Endothelial cell of umbilical vein (primary cell): ENCODE measurements around the gene RSPH6A. TPM values are rescaled to one million over a fixed set of nuclear protein-coding genes. Genes with fewer than 3 reads are reported as not detected.

ENCODE experiments used
- BruUV-seq: library from RNA; stranded (reverse); fragments of 400-500 nt; replicated peaks from 2 replicates; lab custom pipeline; 2021; lab: Mats Ljungman, UMichigan
- CTCF ChIA-PET: fragments of 300-600, 350-600 bp; sonication (Branson Sonifier 250); formaldehyde crosslinking; loops from one replicate; lab custom pipeline; 2021; ENCODE audit warnings: antibody characterized with exemption, inconsistent platforms; lab: Charles Lee
- POLR2A ChIA-PET: fragments of 300-600, 350-600 bp; sonication (Branson Sonifier 250); formaldehyde crosslinking; loops from one replicate; lab custom pipeline; 2021; ENCODE audit warnings: antibody characterized with exemption, inconsistent platforms; lab: Charles Lee
- DNase-seq: peaks from one replicate; pipeline ENCODE4 v3.0.0-alpha.2; 2011; ENCODE audit warnings: low read depth, low spot score
- FAIRE-seq: peaks from 2 replicates; lab custom pipeline; 2011; peaks lifted over from hg19 to GRCh38; lab: Jason Lieb, UNC
- H2AFZ ChIP-seq: 2 replicates; pipeline ENCODE4 v1.6.0; 2012; ENCODE audit warnings: low read depth, low read length, control low read depth, inconsistent platforms
- H3K27ac ChIP-seq: 2 replicates; pipeline ENCODE4 v1.5.1; 2011; ENCODE audit warnings: low read depth, mild to moderate bottlenecking, control low read depth, low read length, moderate library complexity; ENCODE audit not compliant: insufficient read depth
- H3K27me3 ChIP-seq, 2 experiments: 2 replicates each; pipeline versions ENCODE4 v1.6.0 to v1.6.1; 2011; ENCODE audit warnings: low read length in 2 of 2, mixed read lengths in 1 of 2; ENCODE audit not compliant: control insufficient read depth in 2 of 2, insufficient read depth in 2 of 2
- H3K36me3 ChIP-seq, 2 experiments: 2 replicates in 1 of 2; 3 replicates in 1 of 2; pipeline ENCODE4 v1.5.1; 2011; ENCODE audit warnings: low read length in 2 of 2, mild to moderate bottlenecking in 1 of 2, moderate library complexity in 1 of 2; ENCODE audit not compliant: control insufficient read depth in 2 of 2, insufficient read depth in 2 of 2; ENCODE audit errors: extremely low read depth in 1 of 2
- H3K4me1 ChIP-seq: 3 replicates; pipeline ENCODE4 v1.5.1; 2011; ENCODE audit warnings: mild to moderate bottlenecking, low read length; ENCODE audit not compliant: control insufficient read depth, insufficient read depth; ENCODE audit errors: extremely low read depth
- H3K4me2 ChIP-seq: 2 replicates; pipeline ENCODE4 v1.6.1; 2011; ENCODE audit warnings: low read length, control low read depth, mixed read lengths; ENCODE audit not compliant: insufficient read depth
- H3K4me3 ChIP-seq, 3 experiments: fragments of 200-600 bp in 1 of 3; sonication (generic), shearing (Covaris generic) in 1 of 3; replicated peaks in 1 of 3; 2 replicates each; pipeline ENCODE4 v1.5.1; 2011 to 2016; ENCODE audit warnings: control low read depth in 3 of 3, low read length in 3 of 3, mild to moderate bottlenecking in 2 of 3, inconsistent platforms in 1 of 3, low read depth in 1 of 3, moderate library complexity in 1 of 3; ENCODE audit not compliant: insufficient read depth in 1 of 3
- H3K79me2 ChIP-seq: 2 replicates; pipeline ENCODE4 v1.6.0; 2012; ENCODE audit warnings: low read length, inconsistent platforms; ENCODE audit not compliant: control insufficient read depth, insufficient read depth
- H3K9ac ChIP-seq: replicated peaks from 2 replicates; pipeline ENCODE3; 2011; ENCODE audit warnings: low read length, control low read depth; ENCODE audit not compliant: insufficient read depth; ENCODE audit errors: extremely low read depth
- H3K9me1 ChIP-seq: replicated peaks from 3 replicates; pipeline ENCODE4 v1.6.0; 2011; ENCODE audit warnings: mild to moderate bottlenecking, low read length; ENCODE audit not compliant: control insufficient read depth, insufficient read depth; ENCODE audit errors: extremely low read depth
- H3K9me3 ChIP-seq: replicated peaks from 2 replicates; pipeline ENCODE4 v1.5.1; 2012; ENCODE audit warnings: low read length, inconsistent platforms; ENCODE audit not compliant: control insufficient read depth, insufficient read depth
- H4K20me1 ChIP-seq: replicated peaks from 2 replicates; pipeline ENCODE3; 2011; ENCODE audit warnings: mild to moderate bottlenecking, low read length; ENCODE audit not compliant: control insufficient read depth, insufficient read depth; ENCODE audit errors: extremely low read depth
- EZH2 ChIP-seq: IDR thresholded peaks from 2 replicates; pipeline ENCODE4 v1.6.1; 2012; ENCODE audit warnings: borderline replicate concordance, low read depth, mild to moderate bottlenecking, moderate library complexity, low read length, inconsistent platforms; ENCODE audit not compliant: severe bottlenecking
- FOS ChIP-seq: IDR thresholded peaks from 2 replicates; pipeline ENCODE4 v1.6.1; 2011; ENCODE audit warnings: mild to moderate bottlenecking, low read length, moderate library complexity, borderline replicate concordance; ENCODE audit not compliant: insufficient read depth
- GATA2 ChIP-seq: IDR thresholded peaks from 2 replicates; pipeline ENCODE4 v1.7.0; 2011; ENCODE audit warnings: low read depth, mild to moderate bottlenecking, moderate library complexity, mixed read lengths, low read length; ENCODE audit not compliant: insufficient read length, insufficient read depth
- JUN ChIP-seq: IDR thresholded peaks from 2 replicates; pipeline ENCODE4 v1.6.1; 2011; ENCODE audit warnings: borderline replicate concordance, low read depth; ENCODE audit not compliant: insufficient read length, insufficient read depth
- MYC ChIP-seq: IDR thresholded peaks from one replicate; pipeline ENCODE4 v1.6.1; 2011; ENCODE audit warnings: mild to moderate bottlenecking, low read depth, low read length
- POLR2A ChIP-seq: IDR thresholded peaks from 2 replicates; pipeline ENCODE4 v1.6.1; 2012; ENCODE audit warnings: low read depth, mild to moderate bottlenecking, control low read depth, low read length
- POLR2AphosphoS5 ChIP-seq: IDR thresholded peaks from 2 replicates; pipeline ENCODE4 v1.6.1; 2012; ENCODE audit warnings: low read depth, mild to moderate bottlenecking, control low read depth, low read length, moderate library complexity; ENCODE audit not compliant: insufficient read depth
- dilution Hi-C: fragments of 300-500 bp; cut with MboI; formaldehyde crosslinking; loops from one replicate; pipeline ENCODE4 v1.15.0; 2019; ENCODE audit warnings: low sequenced_read_pairs; ENCODE audit not compliant: extremely low pct_ligation_motif_present
- intact Hi-C: fragments of 100-400 bp; cut with micrococcal nuclease; formaldehyde crosslinking; loops from one replicate; pipeline ENCODE4 v1.10.0; 2022
- polyA plus RNA-seq, 4 experiments: library from polyadenylated mRNA; depleted of rRNA in 3 of 4; stranded (reverse) in 3 of 4; unstranded in 1 of 4; fragments of >200 nt; gene quantifications; 2 replicates each; pipeline versions ENCODE4 v1.2.1 to v1.2.3, GENCODE V29; 2011 to 2012; ENCODE audit warnings: missing spikeins in 1 of 4
- total RNA-seq: library from RNA; stranded (reverse); gene quantifications from 2 replicates; pipeline ENCODE4 v1.2.3, GENCODE V29; 2021
- TF ChIP-seq, protein P1 (sequence below): IDR thresholded peaks from 2 replicates; pipeline ENCODE4 v1.6.1; 2011; ENCODE audit not compliant: insufficient read depth, insufficient read length
- TF ChIP-seq, protein P2 (sequence below), 2 donors: IDR thresholded peaks; 1 replicate in 1 of 2; 2 replicates in 1 of 2; pipeline ENCODE4 v1.5.1; 2011; ENCODE audit warnings: low read length in 2 of 2, mild to moderate bottlenecking in 2 of 2, moderate library complexity in 2 of 2, control low read depth in 1 of 2, inconsistent platforms in 1 of 2, low read depth in 1 of 2; ENCODE audit not compliant: insufficient read depth in 1 of 2; ENCODE audit errors: extremely low read depth in 1 of 2

RSPH6A gene
- total and polyA plus RNA-seq, 2 donors (not counting 3 experiments of a cell fraction or from before 2014, with no cell fraction given), result 0.03 to 0.62 TPM

DNA sequence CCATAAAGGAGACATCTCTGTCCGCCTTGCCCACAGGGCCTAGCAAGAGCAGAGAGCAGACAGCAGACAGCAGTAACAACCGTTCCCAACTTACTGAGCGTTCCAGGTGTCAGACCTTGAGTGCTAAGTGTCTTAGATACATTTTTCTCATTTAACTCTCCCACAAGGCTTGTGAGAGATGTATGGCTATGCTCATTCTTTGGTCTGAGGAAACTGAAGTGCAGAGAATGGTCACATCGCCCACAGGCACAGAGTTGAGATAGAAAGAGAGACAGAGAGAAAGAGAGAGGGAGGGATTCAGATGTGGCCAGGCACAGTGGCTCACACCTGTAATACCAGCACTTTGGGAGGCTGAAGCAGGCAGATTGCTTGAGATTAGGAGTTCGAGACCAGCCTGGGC, 67.6 kb downstream of the RSPH6A start:
- intact Hi-C loops, result no loop called here
- FAIRE-seq, result no peak

More for the DNA sequence above, 67.6 kb downstream of the RSPH6A start:
- Histone ChIP-seq H3K4me1 (no peaks in the 10 kb centered on the region), H3K79me2 (no peaks in the 10 kb centered on the region), H3K4me2 (no peak overlapping the region), H3K9me3 (no peaks in the 10 kb centered on the region), H3K36me3 (no peaks in the 10 kb centered on the region), H3K9ac (no peak overlapping the region), H3K4me3 (no peak overlapping the region), H3K27ac (no peak overlapping the region), H4K20me1 (no peaks in the 10 kb centered on the region), H2AFZ (no peak overlapping the region), H3K9me1 (no peaks in the 10 kb centered on the region), H3K27me3 (peaks cover 8% of the 10 kb centered on the region in 2 experiments)
- no peak for DNase-seq
- ChIA-PET CTCF (no interaction called here), POLR2A (no interaction called here)
- BruUV-seq, result no TSS peak
- dilution Hi-C loops, result no loop called here
- TF ChIP-seq POLR2A (no peak), FOS (no peak), JUN (no peak), POLR2AphosphoS5 (no peak), MYC (no peak), EZH2 (no peak), GATA2 (no peak)
- TF ChIP-seq, protein P1, sequence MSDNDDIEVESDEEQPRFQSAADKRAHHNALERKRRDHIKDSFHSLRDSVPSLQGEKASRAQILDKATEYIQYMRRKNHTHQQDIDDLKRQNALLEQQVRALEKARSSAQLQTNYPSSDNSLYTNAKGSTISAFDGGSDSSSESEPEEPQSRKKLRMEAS, result no peak
- TF ChIP-seq, protein P2, sequence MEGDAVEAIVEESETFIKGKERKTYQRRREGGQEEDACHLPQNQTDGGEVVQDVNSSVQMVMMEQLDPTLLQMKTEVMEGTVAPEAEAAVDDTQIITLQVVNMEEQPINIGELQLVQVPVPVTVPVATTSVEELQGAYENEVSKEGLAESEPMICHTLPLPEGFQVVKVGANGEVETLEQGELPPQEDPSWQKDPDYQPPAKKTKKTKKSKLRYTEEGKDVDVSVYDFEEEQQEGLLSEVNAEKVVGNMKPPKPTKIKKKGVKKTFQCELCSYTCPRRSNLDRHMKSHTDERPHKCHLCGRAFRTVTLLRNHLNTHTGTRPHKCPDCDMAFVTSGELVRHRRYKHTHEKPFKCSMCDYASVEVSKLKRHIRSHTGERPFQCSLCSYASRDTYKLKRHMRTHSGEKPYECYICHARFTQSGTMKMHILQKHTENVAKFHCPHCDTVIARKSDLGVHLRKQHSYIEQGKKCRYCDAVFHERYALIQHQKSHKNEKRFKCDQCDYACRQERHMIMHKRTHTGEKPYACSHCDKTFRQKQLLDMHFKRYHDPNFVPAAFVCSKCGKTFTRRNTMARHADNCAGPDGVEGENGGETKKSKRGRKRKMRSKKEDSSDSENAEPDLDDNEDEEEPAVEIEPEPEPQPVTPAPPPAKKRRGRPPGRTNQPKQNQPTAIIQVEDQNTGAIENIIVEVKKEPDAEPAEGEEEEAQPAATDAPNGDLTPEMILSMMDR (IDR thresholded peaks at IDR 0.05; ENCODE audit: extremely low read depth in 1 of 2, insufficient read depth in 1 of 2, low read depth in 1 of 2, low read length in 2 of 2), result no peak
